Measurements from ENCODE around the gene KDM2A.
A peak's percentile ranks its signal among the peaks of the same experiment; 100 is the strongest.
"Not testable (repeated sequence)": the region's sequence is repeated elsewhere in the genome, so short reads cannot be mapped to it uniquely, and the experiment has no call there.

KDM2A gene

GRCh38 chr11:67118181-67118766, 789 bp upstream of the KDM2A start:
- no peak overlapping the region for H3K27ac Mint-ChIP-seq
- peaks cover 4% of the 10 kb centered on the region for H3K36me3 Mint-ChIP-seq (ENCODE audit: low read depth)
- no peaks in the 10 kb centered on the region for H3K9me3 Mint-ChIP-seq
- H3K4me1 Mint-ChIP-seq = peaks cover 41% of the 10 kb centered on the region
- TF ChIP-seq CTCF (IDR thresholded peaks at IDR 0.05) = no peak
- no peak overlapping the region for H3K4me3 Mint-ChIP-seq
- H3K27me3 Mint-ChIP-seq (ENCODE audit: low read depth, poor library complexity) = peaks cover 9% of the 10 kb centered on the region
- peak; percentile 61 for DNase-seq

GRCh38 chr11:67119585-67120391, 725 bp downstream of the KDM2A start:
- Mint-ChIP-seq H3K36me3 (ENCODE audit: low read depth) (peaks cover 14% of the 10 kb centered on the region), H3K4me3 (peak overlapping the region; percentile 100), H3K9me3 (no peaks in the 10 kb centered on the region), H3K4me1 (peaks cover 34% of the 10 kb centered on the region), H3K27ac (peak overlapping the region; percentile 99), H3K27me3 (ENCODE audit: low read depth, poor library complexity) (peaks cover 9% of the 10 kb centered on the region)
- DNase-seq = peak; percentile 51
- no peak for TF ChIP-seq CTCF (IDR thresholded peaks at IDR 0.05)

GRCh38 chr11:67120456-67120855, 1.4 kb downstream of the KDM2A start:
- peaks cover 21% of the 10 kb centered on the region for H3K36me3 Mint-ChIP-seq (ENCODE audit: low read depth)
- no peaks in the 10 kb centered on the region for H3K9me3 Mint-ChIP-seq
- TF ChIP-seq CTCF (IDR thresholded peaks at IDR 0.05) = no peak
- DNase-seq = no peak
- H3K27me3 Mint-ChIP-seq (ENCODE audit: low read depth, poor library complexity) = peaks cover 9% of the 10 kb centered on the region
- peak overlapping the region; percentile 100 for H3K4me3 Mint-ChIP-seq
- peaks cover 34% of the 10 kb centered on the region for H3K4me1 Mint-ChIP-seq
- H3K27ac Mint-ChIP-seq = peak overlapping the region; percentile 99

- peak overlapping the region; percentile 100 for H3K4me3 Mint-ChIP-seq
- H3K4me1 Mint-ChIP-seq = peaks cover 34% of the 10 kb centered on the region
- H3K27me3 Mint-ChIP-seq (ENCODE audit: low read depth, poor library complexity) = peaks cover 6% of the 10 kb centered on the region
- no peak for TF ChIP-seq CTCF (IDR thresholded peaks at IDR 0.05)
- peak overlapping the region; percentile 99 for H3K27ac Mint-ChIP-seq
- peaks cover 24% of the 10 kb centered on the region for H3K36me3 Mint-ChIP-seq (ENCODE audit: low read depth)
- no peaks in the 10 kb centered on the region for H3K9me3 Mint-ChIP-seq
- no peak for DNase-seq
Measured at GRCh38 chr11:67120881-67121710, 2.0 kb downstream of the KDM2A start.

GRCh38 chr11:67123801-67124200, 4.7 kb downstream of the KDM2A start:
- peaks cover 27% of the 10 kb centered on the region for H3K4me1 Mint-ChIP-seq
- peaks cover 44% of the 10 kb centered on the region for H3K36me3 Mint-ChIP-seq (ENCODE audit: low read depth)
- DNase-seq; H3K9me3 Mint-ChIP-seq; H3K27ac Mint-ChIP-seq; H3K27me3 Mint-ChIP-seq (ENCODE audit: low read depth, poor library complexity); H3K4me3 Mint-ChIP-seq: not testable (repeated sequence)

- not testable (repeated sequence) for H3K9me3 Mint-ChIP-seq; H3K27me3 Mint-ChIP-seq (ENCODE audit: low read depth, poor library complexity); H3K27ac Mint-ChIP-seq; H3K4me3 Mint-ChIP-seq; DNase-seq
- H3K36me3 Mint-ChIP-seq (ENCODE audit: low read depth) = peaks cover 63% of the 10 kb centered on the region
- peaks cover 20% of the 10 kb centered on the region for H3K4me1 Mint-ChIP-seq
Measured at GRCh38 chr11:67126243-67126642, 7.2 kb downstream of the KDM2A start.
